Measurements from ENCODE around the gene RBM3.

DNA sequence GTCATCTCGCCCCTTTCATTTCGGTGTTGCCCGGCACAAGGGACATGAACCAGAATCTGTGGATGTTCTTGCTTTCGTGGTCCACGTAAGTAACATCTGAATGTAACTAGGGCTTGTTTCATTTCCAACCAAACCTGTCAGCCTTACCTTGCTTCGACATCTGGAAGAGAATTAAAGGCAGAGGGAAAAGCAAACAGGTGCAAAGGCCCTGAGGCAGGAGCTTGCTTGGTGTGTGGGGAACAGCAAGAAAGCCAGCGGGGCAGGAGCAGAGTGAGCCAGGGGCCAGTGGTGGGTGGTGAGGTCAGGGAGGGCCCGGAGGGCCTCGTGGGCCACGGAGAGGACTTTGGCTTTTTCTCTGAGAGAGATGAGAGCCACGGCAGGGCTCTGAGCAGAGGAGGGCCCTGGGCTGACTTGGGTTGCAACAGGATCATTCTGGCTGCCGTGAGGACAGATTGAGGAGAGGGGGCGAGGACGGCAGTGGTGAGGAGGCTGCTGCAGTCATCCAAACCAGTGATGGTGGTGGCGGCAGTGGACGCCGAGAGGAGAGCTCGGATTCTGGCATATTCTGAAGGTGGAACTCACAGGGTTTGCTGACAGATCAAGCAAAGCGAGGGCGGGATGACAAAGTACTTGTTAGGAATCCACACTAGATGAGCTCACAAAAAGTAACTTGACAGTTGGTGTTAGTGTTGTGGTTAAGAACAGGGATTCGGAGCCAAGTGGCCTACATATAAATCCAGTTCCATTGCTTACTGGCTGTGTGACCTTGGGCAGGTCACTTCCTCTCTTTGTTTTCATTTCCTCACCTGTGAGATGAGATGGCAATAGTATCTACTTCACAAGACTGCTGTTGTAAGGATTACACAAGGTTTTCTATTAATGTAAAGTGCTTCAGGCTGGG, 16.2 kb downstream of the RBM3 start:
- TF ChIP-seq, protein P1, sequence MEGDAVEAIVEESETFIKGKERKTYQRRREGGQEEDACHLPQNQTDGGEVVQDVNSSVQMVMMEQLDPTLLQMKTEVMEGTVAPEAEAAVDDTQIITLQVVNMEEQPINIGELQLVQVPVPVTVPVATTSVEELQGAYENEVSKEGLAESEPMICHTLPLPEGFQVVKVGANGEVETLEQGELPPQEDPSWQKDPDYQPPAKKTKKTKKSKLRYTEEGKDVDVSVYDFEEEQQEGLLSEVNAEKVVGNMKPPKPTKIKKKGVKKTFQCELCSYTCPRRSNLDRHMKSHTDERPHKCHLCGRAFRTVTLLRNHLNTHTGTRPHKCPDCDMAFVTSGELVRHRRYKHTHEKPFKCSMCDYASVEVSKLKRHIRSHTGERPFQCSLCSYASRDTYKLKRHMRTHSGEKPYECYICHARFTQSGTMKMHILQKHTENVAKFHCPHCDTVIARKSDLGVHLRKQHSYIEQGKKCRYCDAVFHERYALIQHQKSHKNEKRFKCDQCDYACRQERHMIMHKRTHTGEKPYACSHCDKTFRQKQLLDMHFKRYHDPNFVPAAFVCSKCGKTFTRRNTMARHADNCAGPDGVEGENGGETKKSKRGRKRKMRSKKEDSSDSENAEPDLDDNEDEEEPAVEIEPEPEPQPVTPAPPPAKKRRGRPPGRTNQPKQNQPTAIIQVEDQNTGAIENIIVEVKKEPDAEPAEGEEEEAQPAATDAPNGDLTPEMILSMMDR (IDR thresholded peaks at IDR 0.05 in 2 of 3, conservative IDR thresholded peaks at IDR 0.05 in 1 of 3; ENCODE audit: borderline replicate concordance in 1 of 3, insufficient read depth in 1 of 3, low read depth in 2 of 3, low read length in 2 of 3) = no peak
- TF ChIP-seq POLR2A (IDR thresholded peaks at IDR 0.05; ENCODE audit: borderline replicate concordance, extremely low read depth, insufficient read depth, insufficient read length) (no peak), POLR2AphosphoS5 (IDR thresholded peaks at IDR 0.05; ENCODE audit: low read depth, low read length) (no peak), SRF (IDR thresholded peaks at IDR 0.05; ENCODE audit: low read depth) (no peak), EZH2phosphoT487 (IDR thresholded peaks at IDR 0.05; ENCODE audit: borderline replicate concordance) (no peak), FOSL1 (IDR thresholded peaks at IDR 0.05; ENCODE audit: low read depth) (no peak), ATF3 (IDR thresholded peaks at IDR 0.05) (no peak), ZNF274 (IDR thresholded peaks at IDR 0.05; ENCODE audit: low read depth, low read length) (no peak), JUND (IDR thresholded peaks at IDR 0.05) (no peak), EZH2 (IDR thresholded peaks at IDR 0.05) (no peak)
- TF ChIP-seq, protein P2, sequence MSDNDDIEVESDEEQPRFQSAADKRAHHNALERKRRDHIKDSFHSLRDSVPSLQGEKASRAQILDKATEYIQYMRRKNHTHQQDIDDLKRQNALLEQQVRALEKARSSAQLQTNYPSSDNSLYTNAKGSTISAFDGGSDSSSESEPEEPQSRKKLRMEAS (IDR thresholded peaks at IDR 0.05) = no peak
